Esophagus muscularis mucosa (tissue), 4 donors: Measurements from ENCODE around the gene B4GALT3. TPM values are rescaled to one million over a fixed set of nuclear protein-coding genes. Genes with fewer than 3 reads are reported as not detected.

Experiments used
- DNase-seq: peaks from one replicate; pipeline ENCODE4 v3.0.0-alpha.2; 2017; ENCODE audit errors: extremely low spot score
- H3K27ac ChIP-seq, 4 donors: fragments of 200-600 bp; sonication (generic); replicated peaks in 1 of 4; 1 replicate in 3 of 4; 2 replicates in 1 of 4; pipeline ENCODE4 v1.5.1; 2016 to 2019; ENCODE audit warnings: mild to moderate bottlenecking in 1 of 4
- H3K27me3 ChIP-seq, 4 donors: fragments of 200-600 bp; sonication (generic); one replicate each; pipeline versions ENCODE4 v1.5.1 to v1.6.0; 2016 to 2019
- H3K36me3 ChIP-seq, 4 donors: fragments of 200-600 bp; sonication (generic); one replicate each; pipeline ENCODE4 v1.5.1; 2016 to 2019
- H3K4me1 ChIP-seq, 4 donors: fragments of 200-600 bp; sonication (generic); one replicate each; pipeline ENCODE4 v1.5.1; 2016 to 2019
- H3K4me3 ChIP-seq, 4 donors: fragments of 200-600 bp; sonication (generic); 1 replicate in 2 of 4; 2 replicates in 2 of 4; pipeline ENCODE4 v1.5.1; 2016 to 2019; ENCODE audit warnings: mild to moderate bottlenecking in 4 of 4, moderate library complexity in 1 of 4
- H3K9me3 ChIP-seq, 4 donors: fragments of 200-600 bp; sonication (generic); 1 replicate in 3 of 4; 2 replicates in 1 of 4; pipeline ENCODE4 v1.5.1; 2016 to 2019
- CTCF ChIP-seq, 3 experiments: fragments of 200-600 bp in 2 of 3; fragments of 450-650 bp in 1 of 3; sonication (generic) in 2 of 3; IDR thresholded peaks; one replicate each; pipeline ENCODE4 v1.5.1; 2017 to 2019; ENCODE audit warnings: antibody characterized with exemption in 3 of 3, mild to moderate bottlenecking in 2 of 3, moderate library complexity in 1 of 3
- EP300 ChIP-seq: sonication (generic); formaldehyde crosslinking; IDR thresholded peaks from one replicate; pipeline ENCODE4 v1.6.1; 2017; ENCODE audit warnings: antibody characterized with exemption
- POLR2A ChIP-seq: fragments of 450-650 bp; IDR thresholded peaks from one replicate; pipeline ENCODE4 v1.6.1; 2017; ENCODE audit warnings: antibody characterized with exemption, moderate library complexity, mild to moderate bottlenecking, low read depth
- POLR2AphosphoS5 ChIP-seq, 2 donors: sonication (generic); formaldehyde crosslinking; IDR thresholded peaks; one replicate each; pipeline ENCODE4 v1.6.1; 2017; ENCODE audit warnings: antibody characterized with exemption in 2 of 2
- WGBS: methylation state at CpG from one replicate; pipeline ENCODE4 v1.1.5; 2018; 5-methylcytosine and 5-hydroxymethylcytosine counted together
- intact Hi-C: fragments of 100-400 bp; cut with DNase I; formaldehyde crosslinking; loops from one replicate; pipeline ENCODE4 v1.15.1; 2023
- small RNA-seq, 3 donors: library from RNA; depleted of rRNA; stranded (forward); fragments of <200 nt; gene quantifications; one replicate each; pipeline ENCODE3, GENCODE V24; 2016
- total RNA-seq, 4 donors: library from RNA; depleted of rRNA; stranded (reverse); fragments of >200 nt; gene quantifications; one replicate each; pipeline versions ENCODE4 v1.1.0 to v1.2.1, GENCODE V29; 2016

The B4GALT3 gene
- total RNA-seq, 4 donors from 2014 or later, result 14.1 to 26.5 (median 21.8) TPM

- peak overlapping the region in 1 of 4 donors; percentile 7 for H3K27ac ChIP-seq
- TF ChIP-seq POLR2AphosphoS5 (IDR thresholded peaks at IDR 0.05), result no peak
- no peak for TF ChIP-seq POLR2A
- TF ChIP-seq EP300, result no peak
- no peak for TF ChIP-seq CTCF (IDR thresholded peaks at IDR 0.05)
- H3K9me3 ChIP-seq, result no peaks in the 10 kb centered on the region
- H3K36me3 ChIP-seq, result peaks cover 28 to 68% (median 41%) of the 10 kb centered on the region in 4 donors
- 88% methylated on average over 4 of the region's 4 CpGs for WGBS
- H3K4me3 ChIP-seq, result no peak overlapping the region
- intact Hi-C loops, result no loop called here
- H3K4me1 ChIP-seq, result peaks cover 30 to 63% (median 62%) of the 10 kb centered on the region in 4 donors
- DNase-seq, result no peak
- no peaks in the 10 kb centered on the region for H3K27me3 ChIP-seq
Measured at GRCh38 chr1:161128591-161129420, 48.5 kb downstream of the B4GALT3 start.

GRCh38 chr1:161127649-161128048 is 49.7 kb downstream of the B4GALT3 start:
- TF ChIP-seq POLR2AphosphoS5 (IDR thresholded peaks at IDR 0.05) (no peak), CTCF (IDR thresholded peaks at IDR 0.05) (no peak), POLR2A (no peak), EP300 (no peak)
- H3K27ac ChIP-seq, result peak overlapping the region in 1 of 4 donors; percentile 15
- intact Hi-C loops, result no loop called here
- H3K9me3 ChIP-seq, result no peaks in the 10 kb centered on the region
- H3K27me3 ChIP-seq, result no peaks in the 10 kb centered on the region
- peaks cover 39 to 80% (median 52%) of the 10 kb centered on the region in 4 donors for H3K36me3 ChIP-seq
- no peak for DNase-seq
- peaks cover 26 to 57% (median 56%) of the 10 kb centered on the region in 4 donors for H3K4me1 ChIP-seq
- 90% methylated on average over 2 of the region's 2 CpGs for WGBS
- no peak overlapping the region for H3K4me3 ChIP-seq

- 89% methylated on average over 6 of the region's 6 CpGs for whole genome bisulfite sequencing
- H3K4me1 ChIP-seq, result peaks cover 29 to 51% (median 39%) of the 10 kb centered on the region in 4 donors
- no peaks in the 10 kb centered on the region for H3K27me3 ChIP-seq
- no peak overlapping the region for H3K27ac ChIP-seq
- H3K4me3 ChIP-seq, result no peak overlapping the region
- H3K36me3 ChIP-seq, result peaks cover 53 to 79% (median 67%) of the 10 kb centered on the region in 4 donors
- no peak for DNase-seq
- TF ChIP-seq POLR2AphosphoS5 (IDR thresholded peaks at IDR 0.05), result no peak
- no peak for TF ChIP-seq CTCF (IDR thresholded peaks at IDR 0.05)
- H3K9me3 ChIP-seq, result no peaks in the 10 kb centered on the region
- intact Hi-C loops, result no loop called here
Measured at GRCh38 chr1:161122967-161123366, 54.3 kb downstream of the B4GALT3 start.

- TF ChIP-seq EP300 (no peak), CTCF (IDR thresholded peaks at IDR 0.05) (no peak), POLR2A (no peak), POLR2AphosphoS5 (IDR thresholded peaks at IDR 0.05) (no peak)
- peaks cover 48 to 68% (median 59%) of the 10 kb centered on the region in 4 donors for H3K36me3 ChIP-seq
- intact Hi-C loops, result no loop called here
- no peak overlapping the region for H3K27ac ChIP-seq
- WGBS, result 71% methylated on average over 4 of the region's 4 CpGs
- no peak for DNase-seq
- H3K9me3 ChIP-seq, result no peaks in the 10 kb centered on the region
- H3K4me3 ChIP-seq, result no peak overlapping the region
- H3K4me1 ChIP-seq, result peaks cover 27 to 47% (median 33%) of the 10 kb centered on the region in 4 donors
- H3K27me3 ChIP-seq, result no peaks in the 10 kb centered on the region
Measured at GRCh38 chr1:161121834-161122233, 55.5 kb downstream of the B4GALT3 start.

Small RNA genes lying within 50 kb of the gene (small RNA-seq; reads per million reads assigned to genes)
- 0 reads per million in 3 donors for gene RF01225

Other genes with a start within 250 kb of the B4GALT3 start
- gene ITLN2, start 222.7 kb downstream of the B4GALT3 start, total RNA-seq, result not detected
- 10 to 100 TPM in 3 of 4 donors, 1 to 10 TPM in 1; 9.1 to 17.7 (median 14.9) TPM for gene F11R, start 156.4 kb downstream of the B4GALT3 start, total RNA-seq
- 10 to 100 TPM; 19.0 to 46.5 (median 29.4) TPM for gene TSTD1, start 138.5 kb downstream of the B4GALT3 start, total RNA-seq
- 10 to 100 TPM; 36.5 to 54.2 (median 48.7) TPM for gene USF1, start 131.5 kb downstream of the B4GALT3 start, total RNA-seq
- 10 to 100 TPM in 1 of 4 donors, 1 to 10 TPM in 3; 4.6 to 14.1 (median 6.9) TPM for gene ARHGAP30, start 107.6 kb downstream of the B4GALT3 start, total RNA-seq
- gene NECTIN4, start 87.9 kb downstream of the B4GALT3 start, total RNA-seq, result not detected
- 1 to 10 TPM; 5.1 to 8.3 (median 7.6) TPM for gene KLHDC9, start 79.1 kb downstream of the B4GALT3 start, total RNA-seq
- 10 to 100 TPM; 19.5 to 52.0 (median 40.5) TPM for gene PFDN2, start 59.5 kb downstream of the B4GALT3 start, total RNA-seq
- gene NIT1, start 59.4 kb downstream of the B4GALT3 start, total RNA-seq, result 10 to 100 TPM; 32.8 to 35.6 (median 34.8) TPM
- gene DEDD, start 44.8 kb downstream of the B4GALT3 start, total RNA-seq, result 10 to 100 TPM; 37.0 to 82.5 (median 47.7) TPM
- 10 to 100 TPM; 62.8 to 86.1 (median 71.6) TPM for gene UFC1, start 23.5 kb downstream of the B4GALT3 start, total RNA-seq
- gene USP21, start 18.0 kb downstream of the B4GALT3 start, total RNA-seq, result 10 to 100 TPM; 13.3 to 25.3 (median 16.3) TPM
- 10 to 100 TPM; 12.8 to 22.1 (median 15.8) TPM for gene PPOX, start 11.1 kb downstream of the B4GALT3 start, total RNA-seq
- gene ADAMTS4, start 21.5 kb upstream of the B4GALT3 start, total RNA-seq, result 100 to 1,000 TPM in 1 of 4 donors, 10 to 100 TPM in 1, 1 to 10 TPM in 2; 2.5 to 126 (median 12.0) TPM
- 100 to 1,000 TPM in 3 of 4 donors, 10 to 100 TPM in 1; 68.5 to 131 (median 122) TPM for gene NDUFS2, start 24.9 kb upstream of the B4GALT3 start, total RNA-seq
- 100 to 1,000 TPM in 1 of 4 donors, 10 to 100 TPM in 3; 32.8 to 145 (median 47.4) TPM for gene FCER1G, start 37.8 kb upstream of the B4GALT3 start, total RNA-seq
- not detected for gene APOA2, start 46.1 kb upstream of the B4GALT3 start, total RNA-seq
- gene TOMM40L, start 48.6 kb upstream of the B4GALT3 start, total RNA-seq, result 10 to 100 TPM in 3 of 4 donors, 1 to 10 TPM in 1; 9.1 to 24.1 (median 16.3) TPM
- not detected for gene NR1I3, start 60.7 kb upstream of the B4GALT3 start, total RNA-seq
- gene PCP4L1, start 81.2 kb upstream of the B4GALT3 start, total RNA-seq, result 10 to 100 TPM in 1 of 4 donors, 1 to 10 TPM in 3; 3.3 to 12.7 (median 6.7) TPM
- 10 to 100 TPM in 3 of 4 donors, 1 to 10 TPM in 1; 7.5 to 18.4 (median 17.6) TPM for gene MPZ, start 132.5 kb upstream of the B4GALT3 start, total RNA-seq
- gene SDHC, start 136.9 kb upstream of the B4GALT3 start, total RNA-seq, result 10 to 100 TPM; 18.7 to 64.8 (median 30.1) TPM
- gene CFAP126, start 190.4 kb upstream of the B4GALT3 start, total RNA-seq, result not detected